ENCODE data around the gene TMEM200B.
"Not testable (repeated sequence)": the region's sequence is repeated elsewhere in the genome, so short reads cannot be mapped to it uniquely, and the experiment has no call there.

Gene TMEM200B

DNA sequence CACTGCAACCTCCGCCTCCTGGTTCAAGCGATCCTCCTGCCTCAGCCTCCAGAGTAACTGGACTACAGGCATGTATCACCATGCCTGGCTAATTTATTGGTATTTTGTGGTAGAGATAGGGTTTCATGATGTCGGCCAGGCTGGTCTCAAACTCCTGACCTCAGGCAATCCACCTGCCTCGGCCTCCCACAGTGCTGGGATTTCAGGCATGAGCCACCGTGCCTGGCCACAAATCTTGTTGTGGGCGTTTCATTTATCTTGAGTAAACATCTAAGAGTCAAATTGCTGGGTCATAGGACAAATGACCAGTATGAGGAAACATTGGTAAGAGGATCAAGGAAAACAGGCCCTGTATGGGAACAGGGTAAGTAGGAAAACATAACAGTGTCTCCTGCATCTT lies 17.9 kb downstream of the TMEM200B start:
- DNase-seq = no peak

DNA sequence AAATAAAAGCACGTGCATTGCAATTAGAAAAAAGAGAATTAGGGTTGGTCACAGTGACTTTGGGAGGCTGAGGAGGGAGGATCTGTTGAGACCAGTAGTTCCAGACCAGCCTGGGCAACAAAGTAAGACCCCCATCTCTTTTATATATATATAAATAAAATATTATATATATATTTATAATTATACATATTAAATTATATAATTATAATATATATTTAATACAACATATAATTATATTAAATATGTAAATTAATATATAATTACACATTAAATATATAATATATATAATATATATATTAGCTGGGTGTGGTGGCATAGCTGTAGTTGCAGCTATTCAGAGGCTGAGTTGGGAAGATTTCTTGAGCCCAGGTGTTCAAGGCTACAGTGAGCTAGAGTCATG lies 23.2 kb downstream of the TMEM200B start:
- DNase-seq = no peak

DNA sequence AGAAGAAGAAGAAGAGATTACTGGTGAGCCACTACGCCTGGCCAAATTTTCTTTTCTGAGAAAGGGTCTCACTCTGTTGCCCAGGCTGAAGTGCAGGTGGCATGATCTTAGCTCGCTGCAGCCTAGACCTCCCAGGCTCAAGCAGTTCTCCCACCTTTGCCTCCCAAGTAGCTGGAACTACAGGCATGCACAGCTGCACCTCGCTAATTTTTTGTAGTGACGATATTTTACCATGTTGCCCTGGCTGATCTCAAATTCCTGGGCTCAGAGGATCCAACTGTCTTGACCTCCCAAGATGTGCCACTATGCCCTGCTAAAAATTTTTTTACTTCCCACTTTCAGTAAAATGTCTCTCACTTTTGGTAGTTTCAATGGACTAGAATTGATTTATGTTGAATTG lies 24.4 kb downstream of the TMEM200B start:
- DNase-seq = no peak

DNA sequence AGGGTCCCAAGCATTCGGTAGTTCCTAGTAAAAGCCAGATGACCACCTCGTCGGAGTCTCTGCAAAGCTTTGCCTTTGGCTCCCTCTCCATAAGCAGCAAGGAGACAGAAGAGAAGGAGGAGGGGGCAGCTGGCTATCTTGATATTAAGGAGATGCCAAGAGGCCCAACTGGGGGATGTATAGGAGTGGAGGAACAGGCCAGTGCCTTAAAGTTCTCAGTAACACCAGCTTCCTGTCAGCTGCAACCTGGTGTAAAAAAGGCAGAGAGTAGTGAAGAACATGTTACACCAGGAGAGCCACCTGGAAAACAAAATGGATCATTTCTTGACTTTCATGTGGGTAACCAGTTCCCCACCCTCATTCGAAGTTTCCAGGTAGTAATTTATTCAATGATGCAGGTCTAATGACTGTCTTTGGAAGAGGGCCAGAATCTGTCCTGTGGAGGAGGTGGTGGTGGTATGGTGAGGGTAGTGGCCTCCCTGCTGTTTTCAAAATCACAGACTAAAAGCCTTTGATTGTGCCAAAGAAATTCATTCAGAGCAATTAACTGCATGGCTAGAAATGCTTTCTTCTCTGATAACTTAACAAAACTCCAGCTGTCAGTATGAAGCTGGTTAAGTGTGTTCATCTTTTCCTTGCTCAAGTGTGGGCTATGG lies 27.3 kb downstream of the TMEM200B start:
- DNase-seq = peak; percentile 97

DNA sequence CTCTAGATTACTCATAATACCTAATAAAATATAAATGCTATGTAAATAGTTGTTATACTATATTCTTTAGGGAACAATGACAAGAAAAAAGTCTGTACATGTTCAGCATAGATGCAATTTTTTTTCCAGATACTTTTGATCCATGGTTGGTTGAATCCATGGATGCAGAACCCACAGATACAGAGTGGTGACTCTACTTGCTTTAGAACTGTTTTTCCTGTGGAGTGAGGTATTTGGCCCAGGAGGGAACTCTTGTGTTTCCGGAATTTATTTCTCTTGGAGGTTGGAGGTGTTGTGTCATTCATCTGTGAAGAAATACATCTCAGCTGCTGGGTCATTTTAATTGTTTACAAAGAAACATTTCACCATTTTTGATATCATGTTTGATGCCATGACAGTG lies 28.7 kb downstream of the TMEM200B start:
- DNase-seq = no peak

DNA sequence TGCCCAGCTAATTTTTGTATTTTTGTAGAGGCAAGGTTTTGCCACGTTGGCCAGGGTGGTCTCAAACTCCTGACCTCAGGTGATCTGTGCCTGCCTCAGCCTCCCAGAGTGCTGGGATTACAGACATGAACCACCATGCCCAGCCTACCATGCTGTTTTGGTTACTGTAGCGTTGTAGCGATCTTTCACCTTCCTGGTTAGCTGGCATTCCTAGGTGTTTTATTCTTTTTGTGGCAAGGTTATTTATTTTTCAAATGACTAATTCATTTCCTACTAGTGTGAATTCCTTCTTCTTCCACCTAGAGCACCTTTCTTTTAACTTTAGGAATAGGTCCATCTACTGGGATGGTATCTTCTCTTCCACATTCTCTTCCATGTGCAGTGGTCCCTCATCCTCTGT lies 29.3 kb downstream of the TMEM200B start:
- no peak for DNase-seq

DNA sequence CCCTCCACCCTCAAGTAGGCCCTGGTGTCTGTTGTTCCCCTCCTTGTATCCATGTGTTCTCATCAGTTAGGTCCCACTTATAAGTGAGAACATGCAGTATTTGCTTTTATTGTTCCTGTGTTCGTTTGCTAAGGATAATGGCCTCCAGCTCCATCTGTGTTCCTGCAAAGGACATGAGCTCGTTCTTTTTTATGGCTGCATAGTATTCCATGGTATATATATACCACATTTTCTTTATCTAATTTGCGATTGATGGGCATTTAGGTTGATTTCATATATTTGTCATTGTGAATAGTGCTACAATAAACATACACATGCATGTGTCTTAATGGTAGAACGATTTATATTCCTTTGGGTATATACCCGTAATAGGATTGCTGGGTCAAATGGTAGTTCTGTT lies 31.0 kb downstream of the TMEM200B start:
- not testable (repeated sequence) for DNase-seq

DNA sequence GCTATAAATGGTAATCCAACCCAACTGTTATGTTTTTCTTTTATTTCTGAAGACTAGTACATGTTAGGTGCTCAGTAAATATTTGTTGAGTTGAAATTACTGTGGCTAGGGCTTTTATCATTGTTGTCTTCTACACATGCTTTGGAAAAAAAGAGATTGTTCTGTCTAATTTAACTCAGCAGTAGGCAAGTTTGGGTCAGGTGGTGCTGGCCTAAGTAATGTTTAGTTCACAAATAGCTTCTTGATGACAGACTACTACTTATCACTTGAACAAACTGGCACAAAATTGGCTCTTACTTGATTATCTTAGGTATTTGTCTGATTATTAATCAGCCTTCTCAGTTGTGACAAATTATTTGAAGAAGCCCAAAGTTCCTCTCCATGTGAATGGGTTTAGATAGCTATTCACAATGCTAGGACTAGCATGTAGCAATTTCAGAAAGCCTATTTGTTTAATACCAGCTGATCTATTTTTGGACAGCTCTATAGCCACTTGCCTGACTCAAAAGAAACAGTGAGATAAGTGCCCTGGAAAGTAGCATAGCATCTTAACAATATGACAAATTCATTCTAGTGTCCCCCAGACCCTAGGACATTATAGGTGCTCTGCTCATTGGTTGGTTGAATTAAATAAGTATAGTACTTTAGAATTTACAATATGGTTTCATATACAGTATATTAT lies 32.6 kb downstream of the TMEM200B start:
- no peak for DNase-seq

DNA sequence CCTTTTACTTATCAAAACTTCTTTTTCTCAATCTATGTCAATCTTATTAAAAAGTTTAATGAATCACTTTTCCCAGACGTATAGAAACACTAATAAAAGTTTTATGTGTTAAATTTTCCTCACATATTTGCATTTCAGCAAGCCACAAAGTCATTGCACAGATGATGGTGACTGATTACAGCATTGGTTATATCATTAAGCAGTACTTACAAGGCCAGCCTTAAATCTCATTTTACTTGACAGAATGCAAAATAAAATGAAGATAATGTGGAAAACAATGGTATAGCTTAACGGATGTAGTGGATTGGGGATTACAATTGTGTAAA lies 39.5 kb downstream of the TMEM200B start:
- DNase-seq = no peak

DNA sequence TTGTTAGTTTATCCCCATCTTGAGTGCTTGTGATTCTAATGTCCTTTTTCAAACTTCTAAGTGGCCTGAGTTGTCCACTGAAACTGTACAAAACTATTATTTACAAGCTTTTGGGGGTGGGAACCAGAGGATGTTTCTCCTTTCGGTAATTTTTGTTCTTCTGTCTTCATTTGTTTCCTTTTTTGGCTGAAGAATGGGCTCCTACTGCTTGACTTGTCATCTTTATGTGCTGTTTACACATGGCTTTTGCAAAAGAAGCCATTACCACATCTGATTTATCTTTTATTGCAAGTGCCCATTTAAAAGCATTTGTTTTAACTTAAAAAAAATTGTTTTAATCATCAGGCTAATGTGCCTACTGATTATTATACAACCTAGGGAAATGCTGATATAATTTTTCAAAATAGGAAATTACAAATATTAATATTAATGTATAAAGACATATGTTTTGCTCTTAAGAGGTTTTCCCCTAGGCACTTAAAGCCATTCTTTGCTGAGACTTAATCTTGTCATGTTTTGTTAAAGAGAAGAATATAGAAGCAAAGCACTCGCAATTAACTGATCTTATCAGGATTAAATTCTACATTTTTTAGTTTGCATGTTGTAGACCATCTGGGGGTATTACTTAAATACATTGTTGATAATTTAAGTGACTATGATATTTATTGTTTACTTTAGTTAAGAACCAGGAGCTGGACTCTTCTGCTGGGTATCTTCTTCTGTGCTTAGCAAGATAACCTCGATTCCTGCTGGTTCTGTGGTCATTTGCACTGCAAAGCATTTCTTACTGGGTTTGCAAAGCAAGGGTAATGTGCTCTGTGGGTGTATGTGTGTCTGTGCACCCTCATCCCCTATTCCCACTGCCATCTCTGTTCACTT lies 40.1 kb downstream of the TMEM200B start:
- no peak for DNase-seq

DNA sequence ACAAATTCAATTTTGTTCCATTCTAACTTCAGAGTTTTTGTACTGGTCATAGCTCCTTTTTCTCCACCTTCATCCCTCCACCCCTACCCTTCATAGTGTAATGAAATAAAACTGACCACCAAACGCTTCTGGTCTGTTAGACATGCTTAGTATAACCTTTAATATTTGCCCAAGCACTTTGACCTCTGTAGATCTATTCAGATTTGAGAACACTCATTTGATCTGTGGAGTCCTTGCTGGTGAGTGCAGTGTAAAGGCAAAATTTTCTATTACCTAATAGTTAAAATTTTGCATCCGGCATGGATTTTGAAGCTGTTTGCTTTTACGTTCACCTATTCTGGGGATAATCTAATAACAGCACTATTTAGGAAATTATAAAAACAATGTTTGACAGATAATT lies 41.2 kb downstream of the TMEM200B start:
- no peak for DNase-seq

DNA sequence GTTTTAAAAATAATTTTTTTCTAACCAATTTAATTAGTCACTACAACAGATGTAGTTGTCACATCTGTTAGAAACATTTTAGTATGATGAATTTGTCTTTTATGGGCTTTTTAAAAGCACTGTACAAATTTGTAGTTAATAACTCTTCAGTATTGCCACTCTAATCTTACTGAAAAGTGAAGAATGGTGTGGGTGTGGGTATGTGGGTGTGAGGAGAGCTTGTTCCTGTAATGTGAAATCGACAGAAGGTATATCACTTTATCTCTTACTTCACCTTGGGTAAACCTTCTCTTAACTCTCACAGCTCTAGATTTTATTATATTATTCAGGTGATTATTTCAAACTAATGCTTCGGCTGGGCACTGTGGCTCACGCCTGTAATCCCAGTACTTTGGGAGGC lies 42.5 kb downstream of the TMEM200B start:
- no peak for DNase-seq

DNA sequence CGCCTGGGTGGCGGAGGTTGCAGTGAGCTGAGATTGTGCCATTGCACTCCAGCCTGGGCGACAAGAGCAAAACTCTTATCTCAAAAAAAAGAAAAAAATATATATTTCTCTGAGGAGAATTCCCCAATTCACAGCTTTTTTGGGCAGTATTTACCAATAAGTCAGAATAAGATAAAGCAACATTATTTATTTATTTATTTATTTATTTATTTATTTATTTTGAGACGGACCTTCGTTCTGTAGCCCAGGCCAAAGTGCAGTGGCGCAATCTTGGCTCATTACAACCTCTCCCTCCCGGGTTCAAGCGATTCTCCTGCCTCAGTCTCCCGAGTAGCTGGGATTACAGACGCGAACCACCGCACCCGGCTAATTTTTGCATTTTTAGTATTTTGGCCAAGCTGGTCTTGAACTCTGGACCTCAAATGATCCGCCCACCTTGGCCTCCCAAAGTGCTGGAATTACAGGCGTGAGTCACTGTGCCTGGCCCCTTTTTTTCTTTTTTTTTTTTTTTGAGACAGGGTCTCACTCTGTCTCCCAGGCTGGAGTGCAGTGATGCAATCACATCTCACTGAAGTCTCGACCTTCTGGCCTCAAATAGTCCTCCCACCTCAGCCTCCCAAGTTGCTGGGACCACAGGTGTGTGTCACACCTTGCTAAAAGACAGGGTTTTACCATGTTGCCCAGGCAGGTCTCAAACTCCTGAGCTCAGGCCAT lies 43.6 kb downstream of the TMEM200B start:
- not testable (repeated sequence) for DNase-seq

DNA sequence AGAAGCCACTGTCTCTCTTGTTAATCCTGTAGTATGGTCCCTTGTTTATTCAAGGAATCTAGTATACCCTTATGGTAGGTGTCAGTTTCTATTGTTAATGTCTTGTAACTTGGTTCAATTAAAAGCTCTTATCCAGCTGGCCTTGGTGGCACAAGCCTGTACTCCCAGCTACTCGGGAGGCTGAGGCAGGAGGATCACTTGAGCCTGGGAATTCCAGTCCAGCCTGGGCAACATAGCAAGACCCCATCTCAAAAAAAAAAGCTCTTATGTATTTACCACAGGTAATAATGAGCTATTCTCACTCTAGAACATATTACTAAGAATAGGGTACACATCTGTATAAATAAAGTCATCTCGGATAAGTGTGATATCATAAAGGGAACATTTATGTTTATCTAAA lies 46.5 kb downstream of the TMEM200B start:
- no peak for DNase-seq
